ENCODE results near the gene CACNA1E.

CACNA1E gene

DNA sequence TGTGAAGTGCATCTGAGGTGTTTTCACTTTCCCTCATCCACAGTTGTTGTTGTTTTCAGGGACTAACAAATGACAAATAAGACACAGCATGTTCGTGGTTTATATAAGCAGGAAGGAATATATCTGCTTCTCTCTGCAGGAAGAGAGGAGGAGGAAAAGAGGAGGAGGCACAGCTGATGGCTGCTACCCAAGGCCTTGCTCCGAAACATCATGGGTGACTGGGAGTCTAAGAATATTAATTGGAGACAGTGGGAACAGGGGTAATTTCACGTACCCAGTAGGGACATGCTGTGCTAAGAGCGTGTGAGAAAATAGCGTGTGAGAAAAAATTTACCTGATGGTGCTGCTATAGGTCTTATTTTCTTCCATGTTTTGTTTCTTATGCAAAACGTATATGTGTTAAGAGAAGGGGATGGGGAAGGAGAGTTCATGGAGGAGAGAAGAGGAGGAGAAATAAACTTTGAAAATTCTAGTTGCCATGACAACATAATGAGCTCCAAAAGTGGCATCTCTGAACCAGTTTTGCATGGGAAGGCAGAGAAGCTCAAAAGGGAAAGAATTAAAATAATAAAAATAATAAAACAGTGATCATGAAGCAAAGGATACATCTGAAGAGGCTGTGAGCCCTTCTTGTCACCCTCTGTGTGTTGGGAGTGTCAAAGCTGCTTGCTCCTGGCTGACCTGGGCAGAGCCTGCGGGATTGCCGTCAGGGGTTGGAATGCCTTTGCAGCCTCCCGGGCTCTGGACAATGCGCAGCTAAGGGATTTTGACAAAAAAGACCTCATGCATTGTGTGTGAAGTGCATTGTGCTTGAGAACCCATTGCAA is 192.0 kb downstream of the CACNA1E start:
- TF ChIP-seq, protein P1, sequence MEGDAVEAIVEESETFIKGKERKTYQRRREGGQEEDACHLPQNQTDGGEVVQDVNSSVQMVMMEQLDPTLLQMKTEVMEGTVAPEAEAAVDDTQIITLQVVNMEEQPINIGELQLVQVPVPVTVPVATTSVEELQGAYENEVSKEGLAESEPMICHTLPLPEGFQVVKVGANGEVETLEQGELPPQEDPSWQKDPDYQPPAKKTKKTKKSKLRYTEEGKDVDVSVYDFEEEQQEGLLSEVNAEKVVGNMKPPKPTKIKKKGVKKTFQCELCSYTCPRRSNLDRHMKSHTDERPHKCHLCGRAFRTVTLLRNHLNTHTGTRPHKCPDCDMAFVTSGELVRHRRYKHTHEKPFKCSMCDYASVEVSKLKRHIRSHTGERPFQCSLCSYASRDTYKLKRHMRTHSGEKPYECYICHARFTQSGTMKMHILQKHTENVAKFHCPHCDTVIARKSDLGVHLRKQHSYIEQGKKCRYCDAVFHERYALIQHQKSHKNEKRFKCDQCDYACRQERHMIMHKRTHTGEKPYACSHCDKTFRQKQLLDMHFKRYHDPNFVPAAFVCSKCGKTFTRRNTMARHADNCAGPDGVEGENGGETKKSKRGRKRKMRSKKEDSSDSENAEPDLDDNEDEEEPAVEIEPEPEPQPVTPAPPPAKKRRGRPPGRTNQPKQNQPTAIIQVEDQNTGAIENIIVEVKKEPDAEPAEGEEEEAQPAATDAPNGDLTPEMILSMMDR (IDR thresholded peaks at IDR 0.05) = no peak

DNA sequence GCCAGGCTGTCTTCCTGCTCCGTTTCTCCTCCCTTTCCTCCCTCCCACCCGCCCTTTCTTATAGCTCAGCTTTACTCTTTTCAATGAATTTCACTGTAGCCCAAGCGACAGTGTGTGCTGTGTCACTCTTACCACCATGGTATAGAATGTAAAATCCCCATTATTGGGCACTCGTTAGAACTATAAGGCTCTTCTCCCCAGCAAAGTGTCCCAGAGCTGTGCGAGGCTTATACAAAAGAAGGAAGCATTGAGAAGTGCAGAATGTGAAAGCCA is 192.5 kb downstream of the CACNA1E start:
- TF ChIP-seq, protein P1 (IDR thresholded peaks at IDR 0.05) = no peak

DNA sequence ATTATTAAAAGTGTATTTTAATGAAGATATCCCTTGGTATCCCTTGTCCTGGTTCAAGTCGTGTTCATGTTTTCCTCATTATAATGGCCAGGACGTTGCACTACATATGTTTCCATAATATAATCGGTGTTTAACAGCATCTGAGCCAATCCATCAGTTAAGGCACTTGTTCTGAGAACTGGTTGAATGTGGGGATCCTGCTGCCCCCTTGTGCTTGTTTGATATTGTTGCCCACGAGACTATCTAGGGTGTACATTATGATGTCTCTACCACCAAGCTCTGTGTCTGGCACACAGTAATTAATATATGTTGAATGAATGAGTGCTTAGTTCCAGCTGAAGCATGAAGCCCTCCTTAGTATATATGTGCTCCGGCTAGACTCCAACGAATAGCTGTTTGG is 193.0 kb downstream of the CACNA1E start:
- TF ChIP-seq, protein P1 (IDR thresholded peaks at IDR 0.05) = peak; percentile 32; the same call in 1 of the 2 replicates

DNA sequence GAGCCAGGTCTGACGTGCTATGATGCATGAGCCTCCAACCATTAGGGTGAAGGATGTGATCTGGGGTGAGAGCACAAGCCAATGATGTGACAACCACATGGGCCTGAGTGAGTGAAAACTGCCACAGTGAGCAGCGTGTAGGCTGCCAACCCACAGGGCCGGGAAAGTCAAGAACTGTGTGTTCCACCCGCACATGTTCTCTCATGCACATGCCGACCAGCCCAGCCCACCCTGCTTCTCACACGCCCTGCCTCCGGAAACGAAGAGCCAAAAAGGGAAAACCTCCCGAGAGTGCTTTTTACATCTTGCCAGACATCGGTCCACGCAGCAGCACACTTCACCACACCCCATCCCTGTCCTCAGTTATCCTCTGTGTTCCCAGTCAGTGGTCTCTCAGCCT is 197.0 kb downstream of the CACNA1E start:
- TF ChIP-seq, protein P1 (IDR thresholded peaks at IDR 0.05) = no peak

DNA sequence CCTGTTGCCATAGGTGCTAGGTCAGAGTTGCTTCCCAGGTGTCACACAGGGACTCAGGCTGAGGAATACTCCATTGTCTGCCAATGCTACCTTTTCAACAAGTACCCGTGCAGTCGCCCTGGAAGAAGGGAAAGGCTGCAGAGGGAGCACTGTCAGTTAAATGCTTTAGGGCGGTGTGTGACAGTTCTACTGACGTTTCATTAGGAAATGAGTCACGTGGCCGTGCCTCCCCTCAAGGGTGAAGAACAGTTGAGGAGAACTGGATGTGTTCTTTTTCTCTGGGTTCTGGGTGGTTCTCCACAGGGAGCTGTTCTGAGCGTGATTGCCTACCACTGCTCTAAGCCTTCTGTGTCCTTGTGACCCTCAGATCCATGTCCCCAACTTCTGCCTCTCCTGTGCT is 197.6 kb downstream of the CACNA1E start:
- TF ChIP-seq, protein P1 (IDR thresholded peaks at IDR 0.05) = no peak

DNA sequence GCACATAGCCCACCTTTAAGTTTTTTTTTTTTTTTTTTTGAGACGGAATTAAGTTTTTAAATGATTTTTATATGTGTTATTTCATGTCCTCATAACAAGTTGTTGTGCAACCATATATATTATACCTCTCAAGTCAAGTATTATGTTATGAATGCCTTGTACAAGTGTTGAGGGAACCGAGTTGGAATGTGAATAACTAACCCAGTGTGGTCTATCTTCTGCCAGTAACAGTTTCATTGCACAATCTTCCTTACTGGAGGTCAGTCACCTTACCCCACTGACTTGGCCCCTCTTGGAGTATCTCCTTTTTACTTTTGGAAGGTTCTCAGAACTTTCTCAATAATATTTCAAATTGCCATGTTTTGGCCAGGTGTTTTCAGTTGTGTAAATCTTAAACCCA is 201.9 kb downstream of the CACNA1E start:
- TF ChIP-seq, protein P1 (IDR thresholded peaks at IDR 0.05) = no peak

DNA sequence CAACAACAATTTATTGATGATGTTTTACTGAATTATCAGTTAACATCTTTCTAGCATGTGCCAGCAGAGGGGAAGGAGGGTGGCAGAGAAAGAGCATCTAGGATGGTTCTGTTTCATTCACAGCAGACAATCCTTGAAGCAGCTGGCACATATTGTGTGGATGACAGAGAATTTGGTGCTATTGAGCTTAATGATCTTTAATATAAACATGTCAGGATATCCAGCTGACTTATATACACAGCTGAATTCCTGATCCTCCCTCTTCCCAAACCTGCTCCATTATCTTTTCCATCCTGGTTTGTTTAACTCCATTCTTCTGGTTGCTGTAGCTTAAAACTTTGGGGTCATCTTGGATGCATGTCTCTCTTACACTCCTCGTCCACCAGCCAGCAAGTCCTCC is 218.6 kb downstream of the CACNA1E start:
- TF ChIP-seq, protein P1 (IDR thresholded peaks at IDR 0.05) = no peak

DNA sequence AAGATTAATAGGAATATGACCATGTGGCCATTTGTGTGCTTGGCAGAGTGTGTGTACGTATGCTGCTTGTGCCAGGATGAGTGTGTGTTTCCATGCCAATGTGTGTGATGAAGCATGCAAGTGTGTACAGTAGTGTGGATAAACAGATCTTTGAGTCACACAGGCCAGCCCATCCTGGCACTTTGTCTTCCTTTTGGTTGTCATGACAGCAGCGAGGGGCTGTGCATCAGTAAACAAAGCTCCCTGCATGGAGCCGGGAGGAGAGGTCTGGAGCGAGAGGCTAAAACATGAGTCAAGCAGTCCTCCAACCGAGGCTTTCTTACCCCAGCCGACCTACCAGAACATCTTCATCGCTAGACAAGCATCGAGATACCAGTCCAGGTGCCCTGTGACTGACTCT is 221.2 kb downstream of the CACNA1E start:
- TF ChIP-seq, protein P1 (IDR thresholded peaks at IDR 0.05) = no peak
